GM18873 (cell line): ENCODE data around the gene XRN1.
"Not testable (repeated sequence)": the region's sequence is repeated elsewhere in the genome, so short reads cannot be mapped to it uniquely, and the experiment has no call there.

Source experiments
- ATAC-seq: cut with Tn5 transposase; IDR thresholded peaks from one replicate; pipeline ENCODE4 v1.9.1; 2021; ENCODE audit warnings: mild to moderate bottlenecking, moderate library complexity, moderate number of reproducible peaks; ENCODE audit not compliant: unreplicated experiment, low FRiP score

Gene XRN1

GRCh38 chr3:142447852-142448823 is at the start of gene XRN1:
Gene XRN1, minus strand, starts transcription at chr3:142448037. Its CDS starts 93 bp downstream, at chr3:142447944.
- ATAC-seq: peak; percentile 36

GRCh38 chr3:142495103-142495502 is 47.3 kb upstream of the XRN1 start:
- ATAC-seq: no peak

- ATAC-seq: no peak
Observed at GRCh38 chr3:142492184-142492583, 44.3 kb upstream of the XRN1 start.

- no peak for ATAC-seq
Observed at GRCh38 chr3:142489572-142490323, 41.9 kb upstream of the XRN1 start.

- ATAC-seq: no peak
Observed at GRCh38 chr3:142484912-142485435, 37.1 kb upstream of the XRN1 start.

GRCh38 chr3:142481196-142481595 is 33.4 kb upstream of the XRN1 start:
- no peak for ATAC-seq

- no peak for ATAC-seq
Observed at GRCh38 chr3:142470826-142471225, 23.0 kb upstream of the XRN1 start.

GRCh38 chr3:142468456-142468855 is 20.6 kb upstream of the XRN1 start:
- ATAC-seq: no peak

GRCh38 chr3:142467768-142468167 is 19.9 kb upstream of the XRN1 start:
- ATAC-seq: no peak

- no peak for ATAC-seq
Observed at GRCh38 chr3:142460689-142461088, 12.9 kb upstream of the XRN1 start.

- ATAC-seq: no peak
Observed at GRCh38 chr3:142459929-142460328, 12.1 kb upstream of the XRN1 start.

GRCh38 chr3:142459096-142459495 is 11.3 kb upstream of the XRN1 start:
- no peak for ATAC-seq

- no peak for ATAC-seq
Observed at GRCh38 chr3:142450881-142451280, 3.0 kb upstream of the XRN1 start.

GRCh38 chr3:142450189-142450588 is 2.4 kb upstream of the XRN1 start:
- ATAC-seq: no peak

GRCh38 chr3:142447301-142447851 is 461 bp downstream of the XRN1 start:
- peak; percentile 13 for ATAC-seq

- peak; percentile 64 for ATAC-seq
Observed at GRCh38 chr3:142445816-142446254, 2.0 kb downstream of the XRN1 start.

- no peak for ATAC-seq
Observed at GRCh38 chr3:142444343-142444742, 3.5 kb downstream of the XRN1 start.

- not testable (repeated sequence) for ATAC-seq
Observed at GRCh38 chr3:142443060-142443459, 4.8 kb downstream of the XRN1 start.

GRCh38 chr3:142439499-142440220 is 8.2 kb downstream of the XRN1 start:
- ATAC-seq: not testable (repeated sequence)

- ATAC-seq: not testable (repeated sequence)
Observed at GRCh38 chr3:142438096-142438495, 9.7 kb downstream of the XRN1 start.
